RWPE2 (cell line): Measurements from ENCODE around the gene FBXO41.

Experiments
- ATAC-seq: fragments of 200-7000 bp; cut with Tn5 transposase; 3 replicates; pipeline ENCODE4 v1.9.1; 2021; ENCODE audit warnings: low read depth
- DNase-seq: peaks from one replicate; pipeline ENCODE4 v3.0.0-alpha.2; 2020; ENCODE audit warnings: low spot score
- H3K27ac ChIP-seq: fragments of 450-650 bp; 2 replicates; pipeline ENCODE4 v1.5.1; 2017; ENCODE audit warnings: mild to moderate bottlenecking; ENCODE audit not compliant: poor library complexity, severe bottlenecking
- H3K27me3 ChIP-seq: fragments of 250-450 bp; sonication (Bioruptor Pico); 2 replicates; pipeline ENCODE4 v1.5.1; 2021; ENCODE audit warnings: mild to moderate bottlenecking, moderate library complexity; ENCODE audit not compliant: insufficient read depth, poor library complexity, severe bottlenecking
- H3K36me3 ChIP-seq: fragments of 250-450 bp; sonication (Bioruptor Pico); 2 replicates; pipeline ENCODE4 v1.5.1; 2020; ENCODE audit warnings: low read depth, mild to moderate bottlenecking, moderate library complexity
- H3K4me1 ChIP-seq: fragments of 250-450 bp; sonication (Bioruptor Pico); 2 replicates; pipeline ENCODE4 v1.5.1; 2021; ENCODE audit warnings: mild to moderate bottlenecking, moderate library complexity; ENCODE audit not compliant: insufficient read depth, poor library complexity, severe bottlenecking
- H3K4me3 ChIP-seq: fragments of 250-450 bp; sonication (Bioruptor Pico); 2 replicates; pipeline ENCODE4 v1.5.1; 2021; ENCODE audit warnings: mild to moderate bottlenecking, moderate library complexity; ENCODE audit not compliant: severe bottlenecking
- H3K9me3 ChIP-seq: fragments of 250-450 bp; sonication (Bioruptor Pico); 2 replicates; pipeline ENCODE4 v1.5.1; 2021; ENCODE audit warnings: mild to moderate bottlenecking, moderate library complexity; ENCODE audit not compliant: severe bottlenecking
- TF ChIP-seq, protein P1 (sequence below): fragments of 450-650 bp; IDR thresholded peaks from one replicate; pipeline ENCODE4 v1.5.1; 2017; ENCODE audit warnings: mild to moderate bottlenecking, moderate library complexity; ENCODE audit not compliant: poor library complexity, severe bottlenecking

The FBXO41 gene

DNA sequence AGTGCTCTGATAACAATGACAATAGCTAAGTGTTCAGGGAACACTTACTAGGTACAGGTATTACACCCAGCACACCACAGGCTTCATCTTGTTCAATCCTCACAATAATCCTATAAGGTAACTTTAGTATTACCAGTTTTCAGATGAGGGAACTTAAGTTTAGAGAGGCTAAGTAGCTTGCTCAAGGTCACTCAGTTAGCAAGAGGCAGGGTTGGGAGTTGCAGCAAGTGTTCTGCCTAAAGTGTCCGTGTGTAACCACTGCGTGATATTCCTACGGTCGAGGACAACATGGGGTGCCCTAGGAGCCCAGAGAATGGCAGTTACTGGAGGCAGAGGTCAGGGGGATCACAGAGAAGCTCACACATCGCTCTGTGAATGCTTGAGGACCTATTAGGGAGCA lies 39.3 kb upstream of the FBXO41 start:
- no peaks in the 10 kb centered on the region for H3K9me3 ChIP-seq
- no peak overlapping the region for H3K4me3 ChIP-seq
- H3K36me3 ChIP-seq = no peaks in the 10 kb centered on the region
- H3K27me3 ChIP-seq = peaks cover 34% of the 10 kb centered on the region
- TF ChIP-seq, protein P1, sequence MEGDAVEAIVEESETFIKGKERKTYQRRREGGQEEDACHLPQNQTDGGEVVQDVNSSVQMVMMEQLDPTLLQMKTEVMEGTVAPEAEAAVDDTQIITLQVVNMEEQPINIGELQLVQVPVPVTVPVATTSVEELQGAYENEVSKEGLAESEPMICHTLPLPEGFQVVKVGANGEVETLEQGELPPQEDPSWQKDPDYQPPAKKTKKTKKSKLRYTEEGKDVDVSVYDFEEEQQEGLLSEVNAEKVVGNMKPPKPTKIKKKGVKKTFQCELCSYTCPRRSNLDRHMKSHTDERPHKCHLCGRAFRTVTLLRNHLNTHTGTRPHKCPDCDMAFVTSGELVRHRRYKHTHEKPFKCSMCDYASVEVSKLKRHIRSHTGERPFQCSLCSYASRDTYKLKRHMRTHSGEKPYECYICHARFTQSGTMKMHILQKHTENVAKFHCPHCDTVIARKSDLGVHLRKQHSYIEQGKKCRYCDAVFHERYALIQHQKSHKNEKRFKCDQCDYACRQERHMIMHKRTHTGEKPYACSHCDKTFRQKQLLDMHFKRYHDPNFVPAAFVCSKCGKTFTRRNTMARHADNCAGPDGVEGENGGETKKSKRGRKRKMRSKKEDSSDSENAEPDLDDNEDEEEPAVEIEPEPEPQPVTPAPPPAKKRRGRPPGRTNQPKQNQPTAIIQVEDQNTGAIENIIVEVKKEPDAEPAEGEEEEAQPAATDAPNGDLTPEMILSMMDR = no peak
- ATAC-seq (no peak), DNase-seq (no peak)
- H3K4me1 ChIP-seq = no peaks in the 10 kb centered on the region
- H3K27ac ChIP-seq = no peak overlapping the region

DNA sequence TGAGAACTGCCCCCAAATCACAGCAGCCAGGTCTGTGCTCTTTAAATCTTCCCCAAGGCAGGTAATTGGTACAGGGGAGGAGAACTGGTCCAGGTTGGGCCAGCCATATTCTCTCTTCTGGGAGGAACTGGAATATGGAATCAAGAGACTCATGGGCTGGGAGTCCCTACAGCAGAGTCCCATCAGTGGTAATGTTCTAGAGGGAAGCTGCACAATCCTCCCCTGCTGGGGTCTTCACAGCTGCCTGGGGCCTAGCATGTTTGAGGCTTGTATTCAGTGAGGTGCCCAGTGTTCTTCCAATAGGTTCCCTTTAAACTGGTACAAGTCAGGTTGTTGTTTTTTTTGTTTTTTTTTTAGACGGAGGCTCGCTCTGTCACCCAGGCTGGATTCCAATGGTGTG lies 30.2 kb upstream of the FBXO41 start:
- no peaks in the 10 kb centered on the region for H3K9me3 ChIP-seq
- TF ChIP-seq, protein P1 = no peak
- ATAC-seq (no peak), DNase-seq (no peak)
- H3K27ac ChIP-seq = no peak overlapping the region
- no peaks in the 10 kb centered on the region for H3K36me3 ChIP-seq
- H3K4me3 ChIP-seq = no peak overlapping the region
- H3K27me3 ChIP-seq = no peaks in the 10 kb centered on the region
- H3K4me1 ChIP-seq = no peaks in the 10 kb centered on the region

DNA sequence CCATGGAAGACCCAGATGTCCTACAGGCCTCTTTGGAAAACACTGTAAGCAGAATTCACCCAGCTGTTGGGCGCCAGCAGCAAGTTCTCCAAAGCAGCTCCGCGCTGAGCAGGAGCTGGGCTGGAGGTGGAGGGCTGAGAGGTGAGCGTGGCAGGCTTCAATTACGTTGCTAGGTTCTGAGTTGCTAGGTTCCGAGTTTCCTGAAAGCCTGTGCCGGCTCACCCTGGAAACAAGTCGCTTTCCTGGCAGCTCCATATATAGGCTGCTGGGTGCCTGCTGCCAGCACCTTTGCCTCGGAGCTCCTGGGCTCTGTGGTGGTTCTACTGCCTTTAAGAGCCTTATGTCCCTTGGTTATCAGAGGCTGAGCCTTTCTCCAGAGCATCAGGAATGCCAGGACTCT lies 23.4 kb upstream of the FBXO41 start:
- TF ChIP-seq, protein P1 = no peak
- peaks cover 18% of the 10 kb centered on the region for H3K27me3 ChIP-seq
- no peaks in the 10 kb centered on the region for H3K9me3 ChIP-seq
- H3K36me3 ChIP-seq = no peaks in the 10 kb centered on the region
- H3K4me1 ChIP-seq = no peaks in the 10 kb centered on the region
- ATAC-seq (no peak), DNase-seq (no peak)
- no peak overlapping the region for H3K4me3 ChIP-seq
- H3K27ac ChIP-seq = no peak overlapping the region

DNA sequence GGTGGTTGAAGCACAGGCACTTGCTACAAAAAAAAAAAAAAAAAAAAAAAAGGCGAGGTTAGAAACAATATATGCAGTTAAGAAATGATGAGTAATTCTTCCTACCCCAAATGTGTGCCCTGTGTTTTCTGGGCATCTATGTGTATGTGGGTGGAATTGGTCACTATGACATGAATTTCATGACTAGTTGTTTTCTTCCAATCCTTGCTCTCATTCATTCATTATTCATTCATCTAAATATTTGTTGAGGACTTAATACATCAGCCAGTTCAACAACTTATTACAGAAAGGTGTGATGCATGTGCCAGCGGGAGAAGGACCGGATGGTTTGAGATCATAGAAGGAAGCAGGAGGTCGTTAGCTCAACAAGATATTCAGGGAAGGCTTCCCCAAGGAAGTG lies 17.4 kb upstream of the FBXO41 start:
- Histone ChIP-seq H3K4me1 (no peaks in the 10 kb centered on the region), H3K27ac (no peak overlapping the region)
- DNase-seq = no peak

DNA sequence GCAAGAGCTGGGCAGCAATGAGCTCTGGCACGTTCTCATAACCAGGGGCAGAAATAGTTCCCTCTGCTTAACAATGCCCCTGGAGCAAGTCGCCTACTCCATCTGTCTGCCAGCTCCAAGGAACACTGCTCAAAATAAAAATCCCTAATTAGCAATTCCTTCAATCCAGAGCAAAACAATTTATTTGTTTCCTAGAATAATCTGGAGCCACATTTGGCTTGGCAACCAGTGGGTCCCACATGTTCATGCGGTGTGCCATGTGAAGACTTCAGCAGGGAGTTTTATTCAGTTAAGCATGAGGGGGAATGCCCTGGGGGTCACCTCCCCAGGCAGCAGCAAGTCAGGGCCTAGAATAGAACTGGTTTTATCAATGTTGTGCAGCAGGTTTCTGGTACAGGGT lies 16.6 kb upstream of the FBXO41 start:
- Histone ChIP-seq H3K4me1 (no peaks in the 10 kb centered on the region), H3K27ac (no peak overlapping the region), H3K9me3 (no peaks in the 10 kb centered on the region), H3K36me3 (no peaks in the 10 kb centered on the region), H3K27me3 (peaks cover 21% of the 10 kb centered on the region), H3K4me3 (no peak overlapping the region)
- DNase-seq (no peak), ATAC-seq (no peak)
- TF ChIP-seq, protein P1 = no peak

More for the DNA sequence above, 17.4 kb upstream of the FBXO41 start:
- ATAC-seq = no peak
- Histone ChIP-seq H3K9me3 (no peaks in the 10 kb centered on the region), H3K4me3 (no peak overlapping the region), H3K27me3 (peaks cover 21% of the 10 kb centered on the region), H3K36me3 (no peaks in the 10 kb centered on the region)
- TF ChIP-seq, protein P1 = no peak
